ENCODE results near the gene LDHA. TPM values are rescaled to one million over a fixed set of nuclear protein-coding genes. Genes with fewer than 3 reads are reported as not detected.
A peak's percentile ranks its signal among the peaks of the same experiment; 100 is the strongest.

LDHA gene
- total RNA-seq, result 207 and 243 TPM in 2 replicates

- DNase-seq (ENCODE audit: low read depth in 2 of 2), result peak; percentile 97 to 98
These were observed at the start of gene LDHA for GRCh38 chr11:18394275-18394927. Gene LDHA (plus strand): TSS chr11:18394563. CDS start chr11:18396843, 2,280 bp downstream.

GRCh38 chr11:18347471-18348125, 46.8 kb upstream of the LDHA start:
- peak in 1 of 2 donors; percentile 65 for DNase-seq (ENCODE audit: low read depth in 2 of 2)

GRCh38 chr11:18352581-18352980, 41.8 kb upstream of the LDHA start:
- peak; percentile 5 to 24 for DNase-seq (ENCODE audit: low read depth in 2 of 2)

- DNase-seq (ENCODE audit: low read depth in 2 of 2), result no peak
These were observed 35.7 kb upstream of the LDHA start for GRCh38 chr11:18358646-18359045.

- no peak for DNase-seq (ENCODE audit: low read depth in 2 of 2)
These were observed 33.2 kb upstream of the LDHA start for GRCh38 chr11:18361154-18361553.

GRCh38 chr11:18364495-18365073, 29.8 kb upstream of the LDHA start:
- DNase-seq (ENCODE audit: low read depth in 2 of 2), result no peak

GRCh38 chr11:18365741-18366140, 28.6 kb upstream of the LDHA start:
- no peak for DNase-seq (ENCODE audit: low read depth in 2 of 2)

- peak in 1 of 2 donors; percentile 31 for DNase-seq (ENCODE audit: low read depth in 2 of 2)
These were observed 28.1 kb upstream of the LDHA start for GRCh38 chr11:18366286-18366685.

GRCh38 chr11:18367431-18367830, 26.9 kb upstream of the LDHA start:
- DNase-seq (ENCODE audit: low read depth in 2 of 2), result no peak

- DNase-seq (ENCODE audit: low read depth in 2 of 2), result peak in 1 of 2 donors; percentile 52
These were observed 26.1 kb upstream of the LDHA start for GRCh38 chr11:18368221-18368620.

GRCh38 chr11:18369398-18369797, 25.0 kb upstream of the LDHA start:
- no peak for DNase-seq (ENCODE audit: low read depth in 2 of 2)

GRCh38 chr11:18371279-18371678, 23.1 kb upstream of the LDHA start:
- no peak for DNase-seq (ENCODE audit: low read depth in 2 of 2)

- no peak for DNase-seq (ENCODE audit: low read depth in 2 of 2)
These were observed 22.2 kb upstream of the LDHA start for GRCh38 chr11:18372201-18372600.

- DNase-seq (ENCODE audit: low read depth in 2 of 2), result no peak
These were observed 19.4 kb upstream of the LDHA start for GRCh38 chr11:18374956-18375355.

GRCh38 chr11:18375941-18376340, 18.4 kb upstream of the LDHA start:
- no peak for DNase-seq (ENCODE audit: low read depth in 2 of 2)

- DNase-seq (ENCODE audit: low read depth in 2 of 2), result no peak
These were observed 15.2 kb upstream of the LDHA start for GRCh38 chr11:18379201-18379600.

- peak; percentile 16 to 86 for DNase-seq (ENCODE audit: low read depth in 2 of 2)
These were observed 10.8 kb upstream of the LDHA start for GRCh38 chr11:18383388-18384156.

GRCh38 chr11:18384157-18384641, 10.2 kb upstream of the LDHA start:
- DNase-seq (ENCODE audit: low read depth in 2 of 2), result peak; percentile 47 to 73

GRCh38 chr11:18390088-18390487, 4.3 kb upstream of the LDHA start:
- no peak for DNase-seq (ENCODE audit: low read depth in 2 of 2)

- DNase-seq (ENCODE audit: low read depth in 2 of 2), result no peak
These were observed 1.7 kb upstream of the LDHA start for GRCh38 chr11:18392434-18393321.

Data from lung microvascular endothelial cell (primary cell).